ENCODE data around the gene SV2B. TPM values are rescaled to one million over a fixed set of nuclear protein-coding genes. Genes with fewer than 3 reads are reported as not detected.

Gene SV2B
- total RNA-seq, 2 donors from 2014 or later: 6.5 to 8.8 TPM

DNA sequence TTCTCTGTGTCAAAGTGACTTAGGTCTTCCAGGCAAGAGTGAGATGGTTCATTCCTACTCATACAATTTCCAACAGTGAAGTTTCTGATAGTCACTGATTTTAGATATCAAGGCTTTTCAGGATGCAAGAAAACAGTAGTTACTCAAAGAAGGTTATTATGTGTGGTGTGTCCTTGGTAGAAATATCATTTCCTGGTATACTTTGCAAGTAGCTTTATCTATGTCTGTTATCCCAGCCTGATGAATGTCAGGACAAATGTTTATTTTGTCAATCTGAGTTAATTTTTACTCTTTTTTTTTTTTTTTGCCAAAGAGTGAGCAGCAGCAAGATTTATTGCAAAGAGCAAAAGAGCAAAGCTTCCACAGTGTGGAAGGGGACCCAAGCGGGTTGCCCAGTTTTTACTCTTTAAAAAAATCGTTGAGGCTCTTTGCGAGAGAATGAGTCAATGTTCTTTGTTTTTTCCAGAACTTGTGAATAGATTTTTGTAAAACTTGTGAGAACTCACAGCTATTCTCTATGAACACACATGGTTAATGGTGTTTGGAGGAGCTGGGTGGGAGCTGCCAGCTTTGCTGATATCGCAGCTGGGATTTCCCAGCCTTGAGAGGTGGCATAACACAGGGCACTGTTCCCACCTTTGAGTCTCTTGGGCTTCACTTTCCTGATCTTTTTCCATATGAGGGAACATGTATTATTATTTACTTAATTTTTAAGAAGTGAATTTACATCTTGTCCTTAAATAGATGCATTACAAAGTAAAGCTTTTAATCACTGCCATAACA, 51.9 kb downstream of the SV2B start:
- Mint-ChIP-seq H3K36me3 (ENCODE audit: low read depth) (no peaks in the 10 kb centered on the region), H3K9me3 (peaks cover 2% of the 10 kb centered on the region), H3K27me3 (ENCODE audit: insufficient read depth) (peaks cover 18% of the 10 kb centered on the region), H3K4me3 (no peak overlapping the region), H3K27ac (no peak overlapping the region), H3K4me1 (peaks cover 25% of the 10 kb centered on the region)
- H3K4me3 ChIP-seq (ENCODE audit: low read length): no peak overlapping the region
- no peak overlapping the region for H3K9ac ChIP-seq (ENCODE audit: extremely low read depth, low read length, poor library complexity, severe bottlenecking)
- H3K27me3 ChIP-seq (ENCODE audit: control insufficient read depth, insufficient read depth, low read length, poor library complexity, severe bottlenecking): peaks cover 26% of the 10 kb centered on the region
- no peak overlapping the region for H3K27ac ChIP-seq (ENCODE audit: low read depth, low read length)
- no peaks in the 10 kb centered on the region for H3K9me3 ChIP-seq (ENCODE audit: control insufficient read depth, low read length)
- 84% methylated on average over 4 of the region's 4 CpGs; no CpG with 5 or more reads in 1 of the 2 experiments for WGBS, 2 experiments (ENCODE audit: insufficient coverage in 1 of 2, insufficient read length in 1 of 2)
- peaks cover 2% of the 10 kb centered on the region for H3K4me1 ChIP-seq (ENCODE audit: control insufficient read depth, insufficient read depth, low read length)
- TF ChIP-seq, protein P1, sequence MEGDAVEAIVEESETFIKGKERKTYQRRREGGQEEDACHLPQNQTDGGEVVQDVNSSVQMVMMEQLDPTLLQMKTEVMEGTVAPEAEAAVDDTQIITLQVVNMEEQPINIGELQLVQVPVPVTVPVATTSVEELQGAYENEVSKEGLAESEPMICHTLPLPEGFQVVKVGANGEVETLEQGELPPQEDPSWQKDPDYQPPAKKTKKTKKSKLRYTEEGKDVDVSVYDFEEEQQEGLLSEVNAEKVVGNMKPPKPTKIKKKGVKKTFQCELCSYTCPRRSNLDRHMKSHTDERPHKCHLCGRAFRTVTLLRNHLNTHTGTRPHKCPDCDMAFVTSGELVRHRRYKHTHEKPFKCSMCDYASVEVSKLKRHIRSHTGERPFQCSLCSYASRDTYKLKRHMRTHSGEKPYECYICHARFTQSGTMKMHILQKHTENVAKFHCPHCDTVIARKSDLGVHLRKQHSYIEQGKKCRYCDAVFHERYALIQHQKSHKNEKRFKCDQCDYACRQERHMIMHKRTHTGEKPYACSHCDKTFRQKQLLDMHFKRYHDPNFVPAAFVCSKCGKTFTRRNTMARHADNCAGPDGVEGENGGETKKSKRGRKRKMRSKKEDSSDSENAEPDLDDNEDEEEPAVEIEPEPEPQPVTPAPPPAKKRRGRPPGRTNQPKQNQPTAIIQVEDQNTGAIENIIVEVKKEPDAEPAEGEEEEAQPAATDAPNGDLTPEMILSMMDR (conservative IDR thresholded peaks at IDR 0.05): no peak
- H3K36me3 ChIP-seq (ENCODE audit: control insufficient read depth, insufficient read depth, low read length): no peaks in the 10 kb centered on the region
- no peak for DNase-seq

DNA sequence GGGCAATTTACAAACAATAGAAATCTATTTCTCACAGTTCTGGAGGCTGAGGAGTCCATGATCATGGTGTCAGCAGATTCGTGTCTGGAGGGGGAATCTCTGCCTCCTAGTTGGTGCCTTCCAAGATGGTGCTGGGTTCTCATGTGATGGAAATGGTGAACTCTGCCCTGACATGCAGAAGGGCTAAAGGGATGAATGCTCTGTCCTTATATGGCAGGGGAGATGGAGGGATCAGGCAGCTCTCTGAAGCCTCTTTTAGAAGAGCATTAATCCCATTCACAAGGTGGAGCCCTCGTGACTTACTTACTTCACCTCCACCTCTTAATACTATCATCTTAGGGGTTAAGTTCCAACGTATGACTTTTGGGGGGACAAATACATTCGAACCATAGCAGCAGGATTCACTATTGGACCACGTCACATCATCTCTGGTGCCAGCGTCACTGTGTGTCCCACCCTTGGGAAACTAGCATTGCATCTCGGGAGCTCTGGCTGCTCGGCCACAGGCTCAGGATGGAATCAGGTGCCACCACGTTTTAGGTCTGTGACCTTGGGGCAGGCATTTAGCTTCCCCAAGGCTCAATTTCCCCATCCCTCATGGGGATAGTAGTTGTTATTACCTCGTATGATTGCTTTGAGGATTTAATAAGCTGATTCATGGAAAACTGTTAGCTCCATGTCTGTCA, 53.0 kb downstream of the SV2B start:
- Mint-ChIP-seq H3K9me3 (no peaks in the 10 kb centered on the region), H3K4me3 (no peak overlapping the region), H3K4me1 (peaks cover 30% of the 10 kb centered on the region), H3K27ac (no peak overlapping the region), H3K36me3 (ENCODE audit: low read depth) (no peaks in the 10 kb centered on the region), H3K27me3 (ENCODE audit: insufficient read depth) (peaks cover 14% of the 10 kb centered on the region)
- WGBS, 2 experiments (ENCODE audit: insufficient coverage in 1 of 2, insufficient read length in 1 of 2): 85 to 89% methylated on average over 7 to 10 of the region's 10 CpGs
- DNase-seq: no peak
- no peaks in the 10 kb centered on the region for H3K36me3 ChIP-seq (ENCODE audit: control insufficient read depth, insufficient read depth, low read length)
- H3K27ac ChIP-seq (ENCODE audit: low read depth, low read length): no peak overlapping the region
- H3K9ac ChIP-seq (ENCODE audit: extremely low read depth, low read length, poor library complexity, severe bottlenecking): no peak overlapping the region
- H3K9me3 ChIP-seq (ENCODE audit: control insufficient read depth, low read length): no peaks in the 10 kb centered on the region
- H3K4me3 ChIP-seq (ENCODE audit: low read length): no peak overlapping the region
- TF ChIP-seq, protein P1 (conservative IDR thresholded peaks at IDR 0.05): no peak
- H3K4me1 ChIP-seq (ENCODE audit: control insufficient read depth, insufficient read depth, low read length): peaks cover 2% of the 10 kb centered on the region
- H3K27me3 ChIP-seq (ENCODE audit: control insufficient read depth, insufficient read depth, low read length, poor library complexity, severe bottlenecking): peaks cover 26% of the 10 kb centered on the region

DNA sequence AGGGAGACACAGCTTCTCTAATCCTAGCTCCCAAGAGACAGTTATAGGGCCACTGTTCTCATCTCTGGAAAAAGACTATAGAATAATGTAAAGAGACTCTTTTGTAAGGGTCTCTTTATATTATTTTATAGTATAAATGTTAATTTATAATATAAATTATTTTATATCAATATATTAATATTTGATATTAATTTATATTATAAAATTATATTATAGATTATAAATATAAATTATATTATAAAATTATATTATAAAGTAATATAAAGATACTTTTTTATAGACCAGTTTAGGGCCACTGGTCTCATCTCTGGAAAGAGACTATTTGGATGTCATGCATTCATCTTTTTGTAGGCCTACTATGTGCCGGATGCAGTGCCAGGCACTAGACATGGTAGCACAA, 53.9 kb downstream of the SV2B start:
- Histone ChIP-seq H3K27me3 (ENCODE audit: control insufficient read depth, insufficient read depth, low read length, poor library complexity, severe bottlenecking) (peaks cover 30% of the 10 kb centered on the region), H3K27ac (ENCODE audit: low read depth, low read length) (no peak overlapping the region), H3K36me3 (ENCODE audit: control insufficient read depth, insufficient read depth, low read length) (no peaks in the 10 kb centered on the region), H3K9me3 (ENCODE audit: control insufficient read depth, low read length) (no peaks in the 10 kb centered on the region), H3K4me3 (ENCODE audit: low read length) (no peak overlapping the region), H3K4me1 (ENCODE audit: control insufficient read depth, insufficient read depth, low read length) (peaks cover 2% of the 10 kb centered on the region), H3K9ac (ENCODE audit: extremely low read depth, low read length, poor library complexity, severe bottlenecking) (no peak overlapping the region)
- 100% methylated on average over 1 of the region's 1 CpG for WGBS, 2 experiments (ENCODE audit: insufficient coverage in 1 of 2, insufficient read length in 1 of 2)
- Mint-ChIP-seq H3K4me1 (peaks cover 30% of the 10 kb centered on the region), H3K4me3 (no peak overlapping the region), H3K27me3 (ENCODE audit: insufficient read depth) (peaks cover 16% of the 10 kb centered on the region), H3K27ac (no peak overlapping the region), H3K9me3 (no peaks in the 10 kb centered on the region), H3K36me3 (ENCODE audit: low read depth) (no peaks in the 10 kb centered on the region)
- TF ChIP-seq, protein P1 (conservative IDR thresholded peaks at IDR 0.05): no peak
- no peak for DNase-seq
